NCI-H748 (cell line): ENCODE data around the gene NBPF20.
"Not testable (repeated sequence)": the region's sequence is repeated elsewhere in the genome, so short reads cannot be mapped to it uniquely, and the experiment has no call there.

ENCODE experiments used
- DNase-seq: peaks from one replicate; lab custom pipeline; 2025; ENCODE audit not compliant: unreplicated experiment; lab: John Stamatoyannopoulos, UW

The NBPF20 gene, protein sequence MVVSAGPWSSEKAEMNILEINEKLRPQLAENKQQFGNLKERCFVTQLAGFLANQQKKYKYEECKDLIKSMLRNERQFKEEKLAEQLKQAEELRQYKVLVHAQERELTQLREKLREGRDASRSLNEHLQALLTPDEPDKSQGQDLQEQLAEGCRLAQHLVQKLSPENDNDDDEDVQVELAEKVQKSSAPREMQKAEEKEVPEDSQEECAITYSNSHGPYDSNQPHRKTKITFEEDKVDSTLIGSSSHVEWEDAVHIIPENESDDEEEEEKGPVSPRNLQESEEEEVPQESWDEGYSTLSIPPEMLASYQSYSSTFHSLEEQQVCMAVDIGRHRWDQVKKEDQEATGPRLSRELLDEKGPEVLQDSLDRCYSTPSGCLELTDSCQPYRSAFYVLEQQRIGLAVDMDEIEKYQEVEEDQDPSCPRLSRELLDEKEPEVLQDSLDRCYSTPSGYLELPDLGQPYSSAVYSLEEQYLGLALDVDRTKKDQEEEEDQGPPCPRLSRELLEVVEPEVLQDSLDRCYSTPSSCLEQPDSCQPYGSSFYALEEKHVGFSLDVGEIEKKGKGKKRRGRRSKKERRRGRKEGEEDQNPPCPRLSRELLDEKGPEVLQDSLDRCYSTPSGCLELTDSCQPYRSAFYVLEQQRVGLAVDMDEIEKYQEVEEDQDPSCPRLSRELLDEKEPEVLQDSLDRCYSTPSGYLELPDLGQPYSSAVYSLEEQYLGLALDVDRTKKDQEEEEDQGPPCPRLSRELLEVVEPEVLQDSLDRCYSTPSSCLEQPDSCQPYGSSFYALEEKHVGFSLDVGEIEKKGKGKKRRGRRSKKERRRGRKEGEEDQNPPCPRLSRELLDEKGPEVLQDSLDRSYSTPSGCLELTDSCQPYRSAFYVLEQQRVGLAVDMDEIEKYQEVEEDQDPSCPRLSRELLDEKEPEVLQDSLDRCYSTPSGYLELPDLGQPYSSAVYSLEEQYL (N-terminal part only)

DNA sequence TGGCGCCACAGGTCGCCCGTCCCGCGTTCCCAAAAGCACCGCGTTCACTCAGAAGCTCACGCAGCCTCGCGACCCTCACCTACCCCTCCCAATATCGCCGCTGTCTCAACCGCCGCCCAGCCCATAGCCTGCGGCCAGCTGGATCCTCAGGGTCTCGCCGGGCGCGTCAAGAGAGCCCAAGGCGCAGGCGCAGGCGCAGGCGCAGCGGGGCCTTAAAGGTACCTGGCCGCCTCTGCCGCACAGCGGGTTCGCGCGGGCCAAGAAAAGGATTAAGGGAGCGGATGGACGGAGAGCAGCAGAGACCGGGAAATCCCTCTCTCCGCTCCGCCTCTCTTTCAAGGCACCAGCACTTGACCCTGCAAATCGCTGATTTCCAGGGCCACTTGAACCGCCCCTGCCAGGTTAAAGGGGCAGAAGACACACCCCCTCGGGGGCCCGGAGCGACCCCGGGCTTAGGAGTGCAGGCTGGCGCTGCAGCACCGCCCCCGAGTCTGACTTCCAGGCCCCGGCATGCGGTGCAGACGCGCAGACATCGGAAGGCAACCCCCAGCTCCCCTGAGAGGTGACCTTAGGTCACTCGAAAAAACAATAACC lies at the start of gene NBPF20:
Gene NBPF20, minus strand, starts transcription at position 168 of the 594 bp plus-strand sequence. CDS start 20,331 bp downstream, outside the sequence.
- DNase-seq, result peak; percentile 90

DNA sequence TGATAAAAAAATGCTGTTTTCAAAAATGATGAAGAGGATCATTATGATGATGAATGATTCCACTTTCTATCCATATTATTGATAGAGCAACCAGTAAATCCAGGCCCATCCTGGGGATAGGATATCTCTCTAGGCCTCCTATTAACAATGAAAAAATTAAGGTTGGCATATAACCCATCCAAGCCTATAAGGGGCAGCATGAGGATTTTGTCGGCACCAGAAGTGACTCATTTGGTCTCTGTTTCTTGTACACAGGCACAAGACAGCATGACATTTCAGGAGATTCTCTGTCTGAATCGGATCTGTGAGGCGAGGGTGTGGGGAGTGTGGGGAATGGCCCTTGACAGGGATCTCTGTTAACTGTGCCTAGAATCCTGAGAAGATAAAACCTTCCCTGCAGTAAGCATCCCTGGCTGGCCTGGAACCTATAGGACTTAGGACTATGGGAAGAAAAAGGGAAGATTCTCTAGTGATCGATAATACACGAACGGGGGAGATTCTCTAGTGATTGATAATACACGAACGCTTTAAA lies 49.5 kb upstream of the NBPF20 start:
- DNase-seq, result not testable (repeated sequence)

DNA sequence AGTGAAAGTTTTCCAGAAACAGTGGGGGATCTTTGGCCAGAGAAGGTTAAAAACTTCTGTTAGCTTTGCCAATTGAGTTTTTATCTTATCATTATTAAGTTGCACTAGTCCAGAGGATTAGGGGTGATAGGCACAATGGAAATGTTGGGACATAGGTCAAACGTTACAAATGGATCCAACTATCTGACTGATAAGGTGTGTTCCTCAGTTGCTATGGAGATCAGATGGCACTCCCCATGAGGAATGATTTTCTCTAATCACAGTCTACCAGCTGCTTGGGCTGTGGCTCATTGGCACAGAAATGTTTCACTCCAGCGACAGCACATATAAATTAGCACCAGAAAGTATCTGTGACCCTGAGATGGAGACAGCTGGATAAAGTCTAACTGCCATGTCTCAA lies 47.3 kb upstream of the NBPF20 start:
- DNase-seq, result not testable (repeated sequence)

DNA sequence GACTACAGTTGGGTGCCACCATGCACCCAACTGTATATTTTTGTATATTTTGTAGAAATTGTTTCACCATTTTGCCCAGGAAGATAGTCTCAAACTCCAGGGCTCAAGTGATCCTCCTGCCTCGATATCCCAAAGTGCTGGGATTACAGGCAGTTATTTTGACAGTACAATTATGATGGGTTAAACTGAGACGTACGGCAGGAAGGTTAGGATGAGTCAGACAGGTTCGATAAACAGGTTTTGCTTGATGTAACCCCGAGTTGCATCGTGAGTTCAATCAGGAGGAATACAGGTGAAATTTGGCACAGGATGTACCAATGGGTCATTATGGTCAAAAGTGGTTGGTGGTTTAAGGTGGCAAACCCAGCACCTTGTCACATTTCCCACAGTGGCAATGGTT lies 46.0 kb upstream of the NBPF20 start:
- DNase-seq, result not testable (repeated sequence)

DNA sequence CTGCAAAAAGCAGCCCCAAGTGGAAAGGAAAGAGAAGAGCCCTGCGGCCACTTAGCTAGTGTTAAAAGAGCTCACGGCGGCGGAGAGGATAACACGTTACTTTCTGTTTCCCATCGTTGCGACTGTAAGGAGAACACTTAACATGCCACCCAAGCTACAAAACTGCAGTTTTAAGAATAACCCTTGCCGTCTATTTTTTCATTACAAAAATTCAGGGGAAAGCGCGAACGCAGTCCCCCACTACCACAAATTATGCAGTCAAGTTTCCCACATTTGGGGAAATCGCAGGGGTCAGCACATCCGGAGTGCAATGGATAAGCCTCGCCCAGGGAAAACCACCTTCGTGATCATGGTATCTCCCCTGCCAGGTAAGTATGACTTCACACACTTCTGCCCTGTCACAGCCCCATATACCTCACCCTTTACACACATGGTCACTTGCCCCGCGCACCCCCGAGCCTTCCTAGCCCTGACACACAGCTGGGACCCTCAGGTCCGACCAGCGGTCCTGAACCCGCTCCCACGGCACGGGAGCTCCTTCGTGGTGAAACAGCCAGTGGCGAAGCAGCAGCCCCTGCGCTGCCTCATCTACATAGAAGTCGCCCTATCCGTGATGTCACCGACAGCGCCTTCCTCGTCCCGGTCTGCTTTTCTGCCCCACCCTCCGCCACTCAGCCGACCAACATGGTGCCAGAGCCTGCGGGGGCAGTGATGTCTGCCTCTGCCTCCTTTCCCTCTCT lies 40.2 kb upstream of the NBPF20 start:
- peak; percentile 97 for DNase-seq

DNA sequence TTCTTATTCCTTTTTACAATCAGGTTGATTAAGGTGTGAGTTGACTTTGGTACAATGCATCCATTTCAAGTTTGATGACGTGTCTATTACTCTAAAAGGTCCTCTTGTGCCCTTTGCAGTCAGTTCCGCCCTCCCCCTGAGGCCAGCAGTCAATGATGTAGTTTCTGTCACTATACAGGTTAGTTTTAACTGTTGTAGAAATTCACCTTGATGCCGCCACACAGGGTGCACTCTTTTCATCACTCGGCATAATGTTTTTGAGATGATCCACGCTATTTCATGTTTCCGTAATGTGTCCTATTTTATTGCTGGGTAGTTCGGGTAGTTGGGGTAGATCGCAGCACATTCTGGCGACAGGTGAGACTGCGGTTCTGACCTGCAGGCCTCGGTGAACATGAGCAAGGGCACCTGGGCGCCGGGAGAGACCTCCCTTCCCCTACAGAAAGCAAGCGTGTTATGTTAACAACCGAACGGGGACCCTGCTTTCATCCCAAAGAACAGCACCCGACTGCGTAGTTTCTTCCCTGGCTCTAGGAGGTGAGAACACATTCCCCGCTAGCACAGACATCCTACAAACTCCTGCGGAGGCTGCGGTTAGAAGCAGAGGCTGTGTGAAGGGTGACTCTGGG lies 39.4 kb upstream of the NBPF20 start:
- DNase-seq, result not testable (repeated sequence)

DNA sequence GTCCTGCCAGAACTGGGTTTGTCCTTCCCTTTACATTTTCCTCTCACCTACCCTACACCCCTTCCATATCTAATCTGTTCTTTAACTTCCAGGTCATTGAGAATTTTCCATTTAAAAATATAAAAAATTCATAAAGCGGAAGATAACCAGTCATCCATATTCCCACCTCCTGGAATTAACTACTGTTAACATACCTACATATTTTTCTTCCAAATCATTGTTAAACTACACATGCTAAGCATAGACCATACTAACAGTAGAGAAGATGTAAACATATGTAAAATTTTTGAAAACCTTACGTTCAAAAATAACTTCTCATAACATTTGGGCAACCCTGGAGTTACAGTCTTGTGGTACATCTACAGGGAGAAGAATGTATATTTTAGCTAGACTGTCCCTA lies 38.6 kb upstream of the NBPF20 start:
- not testable (repeated sequence) for DNase-seq

DNA sequence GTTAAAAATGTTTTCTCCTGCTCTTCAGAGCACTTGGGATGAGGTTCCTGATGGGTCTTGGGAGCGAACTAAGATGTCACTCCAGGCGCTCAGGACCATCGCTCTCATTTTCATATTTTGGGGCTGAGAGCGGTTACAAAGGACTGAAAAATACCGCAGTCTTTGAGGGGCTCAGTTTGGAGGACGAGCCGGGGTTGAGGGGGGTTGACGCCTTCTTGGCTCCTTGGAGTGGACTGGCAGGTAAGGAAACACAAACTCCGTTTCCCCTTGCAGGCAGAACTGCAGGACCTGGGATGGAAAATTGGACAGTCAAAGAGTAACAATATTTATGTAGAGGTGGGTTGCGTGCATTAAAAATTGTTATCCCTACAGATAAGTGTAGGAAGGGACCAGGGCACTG lies 35.3 kb upstream of the NBPF20 start:
- DNase-seq, result not testable (repeated sequence)

DNA sequence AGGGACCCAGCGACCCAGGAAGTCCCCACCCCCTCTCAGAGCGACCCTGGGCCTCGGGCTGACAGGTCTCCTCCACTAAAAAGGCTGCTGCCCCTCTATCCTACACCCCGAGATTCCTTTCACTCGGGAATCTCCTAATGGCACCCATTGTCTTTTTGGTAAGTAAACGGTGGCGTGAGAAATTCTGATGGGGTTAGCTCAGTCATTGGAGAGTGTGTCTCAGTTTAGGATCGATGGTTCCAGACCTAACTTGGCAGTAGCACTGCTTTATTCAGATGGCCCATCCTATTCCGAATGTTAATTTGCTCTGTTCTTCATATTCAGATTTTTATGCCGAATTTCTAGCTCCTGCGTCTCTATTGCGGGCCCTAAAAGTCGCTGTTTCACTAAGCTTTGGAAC lies 34.6 kb upstream of the NBPF20 start:
- DNase-seq, result not testable (repeated sequence)

DNA sequence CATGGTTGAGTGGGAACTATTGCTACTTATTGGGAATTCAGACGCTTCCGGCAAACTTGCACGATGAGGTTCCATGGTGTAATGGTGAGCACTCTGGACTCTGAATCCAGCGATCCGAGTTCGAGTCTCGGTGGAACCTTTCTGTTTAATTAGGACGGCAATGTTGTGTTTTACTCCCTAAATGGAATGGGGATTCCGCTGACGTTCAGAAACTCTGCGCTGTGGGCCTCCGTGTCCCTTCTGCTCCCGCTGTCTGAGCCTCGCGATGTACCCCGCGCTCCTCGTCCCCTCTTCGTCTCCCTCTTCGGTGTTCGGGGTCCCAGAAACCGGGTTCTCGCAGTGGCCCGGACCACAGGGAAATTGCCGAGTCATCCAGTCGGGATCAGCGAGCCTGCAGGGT lies 34.2 kb upstream of the NBPF20 start:
- not testable (repeated sequence) for DNase-seq

DNA sequence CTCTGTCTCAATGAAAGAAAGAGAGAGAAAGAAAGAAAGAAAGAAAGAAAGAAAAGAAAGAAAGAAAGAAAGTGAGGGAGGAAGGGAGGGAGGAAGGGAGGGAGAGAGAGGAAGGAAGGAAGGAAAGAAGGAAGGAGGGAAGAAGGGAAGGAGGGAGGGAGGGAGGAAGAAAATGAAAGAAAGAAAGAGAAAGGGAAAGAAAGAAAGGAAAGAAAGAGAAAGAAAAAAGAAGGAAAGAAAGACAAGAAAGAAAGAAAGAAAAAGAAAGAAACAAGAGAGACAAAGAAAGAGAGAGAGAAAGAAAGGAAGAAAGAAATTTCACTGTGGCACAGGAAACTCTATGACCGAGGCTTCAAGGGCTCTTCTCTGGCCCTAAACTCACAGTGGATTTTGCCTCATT lies 33.7 kb upstream of the NBPF20 start:
- DNase-seq, result not testable (repeated sequence)

DNA sequence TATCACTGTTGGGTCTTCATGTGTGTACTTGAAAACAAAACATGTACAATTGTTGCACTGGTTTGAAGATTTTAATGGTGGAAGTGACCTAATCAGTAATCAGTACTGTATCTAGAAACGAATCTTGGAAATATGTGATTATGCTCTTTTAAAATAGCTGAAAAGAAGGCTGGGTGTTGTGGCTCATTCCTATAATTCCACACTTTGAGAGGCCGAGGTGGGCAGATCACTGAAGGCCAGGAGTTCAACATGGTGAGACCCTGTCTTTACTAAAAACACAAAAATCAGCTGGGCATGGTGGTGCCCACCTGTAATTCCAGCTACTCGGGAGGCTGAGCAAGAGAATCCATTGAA lies 29.4 kb upstream of the NBPF20 start:
- not testable (repeated sequence) for DNase-seq

DNA sequence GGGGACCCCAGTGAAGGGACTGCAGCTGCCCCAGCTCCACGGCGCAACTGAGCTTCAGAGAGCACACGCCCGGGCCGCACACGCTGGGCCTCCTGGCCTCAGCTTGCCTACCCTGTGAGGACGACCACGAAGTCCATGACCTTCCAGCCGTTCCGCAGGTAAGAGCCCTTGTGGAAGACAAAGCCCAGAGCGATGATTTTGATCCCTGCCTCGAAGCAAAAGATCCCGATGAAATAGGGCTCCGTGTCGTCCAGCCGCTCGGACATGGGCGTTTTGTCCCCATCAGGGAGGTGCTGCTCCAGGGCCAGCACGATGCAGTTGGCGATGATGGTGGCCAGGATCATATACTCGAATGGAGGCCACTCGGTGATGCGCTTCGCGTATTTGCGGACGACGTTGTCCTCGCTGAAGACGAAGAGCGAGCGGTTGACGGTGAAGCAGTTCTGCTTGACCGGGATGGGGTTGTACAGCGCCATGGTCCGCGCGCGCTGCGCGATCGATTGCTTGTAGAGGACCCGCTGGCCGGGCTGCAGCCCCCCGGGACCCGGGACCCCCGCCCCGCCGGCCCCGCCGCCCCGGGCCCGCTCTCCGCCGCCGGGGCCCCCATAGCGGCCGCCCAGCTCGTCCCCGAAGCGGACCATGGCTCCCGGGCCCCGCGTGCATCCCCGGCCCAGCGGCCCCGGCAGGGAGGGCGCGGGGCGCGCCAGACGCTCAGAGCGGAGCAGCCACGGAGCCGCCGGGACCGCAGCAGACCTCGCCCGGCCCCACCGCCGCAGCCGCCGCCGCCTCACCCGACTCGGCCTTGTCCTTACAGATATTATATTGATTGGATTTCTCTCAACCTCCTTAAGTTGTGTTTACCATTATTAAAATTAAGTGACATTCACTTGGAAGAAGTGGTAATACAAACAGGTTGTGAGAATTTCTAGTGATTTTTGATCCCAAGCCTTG lies 28.7 kb upstream of the NBPF20 start:
- not testable (repeated sequence) for DNase-seq

DNA sequence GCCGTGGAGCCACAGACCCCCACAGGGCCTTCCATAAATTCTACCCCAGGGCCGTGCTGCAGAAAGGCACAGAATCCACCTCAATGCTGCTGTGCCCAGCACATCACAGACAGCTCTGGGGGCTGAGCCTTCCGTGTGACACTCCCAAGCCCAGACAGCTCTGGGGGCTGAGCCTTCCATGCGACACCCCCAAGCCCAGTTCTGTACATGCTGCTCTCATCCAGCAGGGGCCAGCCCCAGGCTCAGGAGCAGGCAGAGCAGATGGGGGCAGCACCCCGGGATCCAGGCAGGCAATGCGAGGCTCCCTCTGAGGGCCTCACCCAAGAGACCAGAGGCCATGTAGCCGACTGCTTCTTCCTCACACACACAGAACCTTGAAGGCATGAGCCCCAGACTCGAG lies 27.1 kb upstream of the NBPF20 start:
- DNase-seq, result not testable (repeated sequence)

DNA sequence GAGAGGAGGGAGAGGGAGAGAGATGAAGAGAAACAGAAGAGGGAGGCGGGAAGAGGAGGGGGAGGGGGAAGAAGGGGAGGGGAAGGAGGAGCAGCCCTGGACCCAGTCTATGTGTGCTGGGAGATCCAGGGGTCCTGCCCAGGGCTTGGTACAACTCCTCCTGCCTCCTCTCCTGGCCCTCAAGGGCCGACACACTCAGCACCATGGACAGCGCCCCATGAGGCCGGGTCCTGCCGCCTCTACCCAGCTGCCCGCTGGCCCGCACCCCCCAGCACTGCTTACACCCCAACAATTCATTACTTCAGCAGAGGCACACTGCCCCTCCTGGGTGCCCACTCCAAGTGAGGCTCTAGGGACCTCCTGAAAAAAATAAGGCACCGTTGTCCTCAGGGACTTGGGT lies 26.5 kb upstream of the NBPF20 start:
- DNase-seq, result not testable (repeated sequence)

DNA sequence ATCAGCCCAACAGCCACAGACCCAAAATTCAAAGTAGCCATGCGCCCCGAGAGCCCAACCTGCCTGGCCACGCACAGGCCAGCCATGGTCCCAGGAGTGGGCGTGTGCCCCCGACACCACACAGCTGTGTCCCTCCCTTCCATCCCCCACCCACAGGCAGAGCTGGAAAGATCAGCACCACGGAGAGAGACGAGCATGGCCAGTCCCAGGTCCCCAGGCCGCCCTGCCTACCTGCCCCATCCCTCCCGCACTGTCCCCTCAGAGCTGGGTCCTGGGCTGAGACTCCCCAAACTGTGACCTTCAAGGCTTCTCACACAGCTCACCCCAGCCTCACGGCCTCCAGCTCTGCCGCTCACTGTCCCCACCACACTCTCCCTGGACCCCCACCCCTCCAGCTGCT lies 19.8 kb upstream of the NBPF20 start:
- DNase-seq, result not testable (repeated sequence)

DNA sequence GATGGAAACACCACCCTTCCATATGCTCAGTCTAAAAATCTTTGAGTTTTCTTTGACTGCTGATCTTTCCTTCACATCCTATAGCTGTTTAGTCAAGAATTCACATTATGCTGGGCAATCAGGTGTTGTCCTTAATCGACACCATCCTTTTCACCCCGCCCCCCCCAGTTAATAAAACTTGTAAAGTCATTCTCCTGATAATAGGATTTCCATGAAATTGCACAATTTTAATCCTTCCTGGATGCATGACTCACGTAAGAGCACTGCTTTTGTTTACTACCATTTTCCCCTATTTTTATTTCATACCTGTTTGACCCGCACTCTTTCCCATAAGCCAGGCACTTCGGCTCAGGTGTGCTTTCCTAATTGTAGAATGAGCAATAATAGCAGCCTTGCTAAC lies 16.9 kb upstream of the NBPF20 start:
- DNase-seq, result not testable (repeated sequence)

DNA sequence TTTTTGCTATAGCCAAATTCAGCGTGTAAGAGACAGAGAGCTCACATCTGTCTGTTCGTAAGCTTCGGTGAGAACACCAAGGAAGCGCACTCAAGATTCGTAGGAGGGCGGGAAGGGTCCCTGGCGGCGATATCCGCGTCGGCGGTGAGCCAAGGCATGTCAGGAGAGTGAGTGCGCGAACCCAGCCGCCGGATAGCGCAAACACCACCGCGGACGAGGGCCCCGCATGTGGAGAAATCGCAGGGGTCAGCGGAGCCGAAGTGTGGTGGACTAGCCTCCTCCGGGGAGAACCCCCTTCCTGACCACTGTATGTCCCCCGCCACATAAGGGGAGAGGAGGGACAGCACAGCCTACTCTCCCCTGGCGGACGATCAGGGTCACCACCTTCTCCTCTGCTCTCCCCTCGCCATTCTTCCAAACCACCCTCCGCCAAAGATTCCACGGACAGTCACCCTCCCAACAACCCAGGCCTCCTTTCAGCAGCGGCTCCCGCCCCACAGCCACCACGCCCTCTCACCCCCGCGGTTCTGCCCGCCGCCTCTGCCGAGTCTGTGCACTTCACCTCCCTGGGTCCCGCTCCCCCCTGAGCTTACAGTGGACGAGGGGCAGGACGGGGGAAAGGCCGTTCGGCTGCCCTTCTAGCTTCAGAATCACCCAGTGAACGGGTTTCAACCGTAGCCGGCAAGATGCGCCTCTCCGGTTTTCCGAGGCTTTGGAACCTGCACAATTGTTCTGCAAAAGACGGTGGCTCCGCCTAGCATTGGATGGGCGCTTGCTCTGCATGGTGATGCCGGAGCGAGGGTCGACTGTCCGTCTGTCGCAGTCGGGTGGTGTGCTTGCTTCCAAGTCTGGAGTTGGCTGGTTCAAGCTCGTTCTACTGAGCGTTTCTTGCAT lies 6.2 kb upstream of the NBPF20 start:
- DNase-seq, result not testable (repeated sequence)
